Transverse colon (tissue), 4 donors: ENCODE data around the gene FBXO3.

Experiments
- CTCF ChIP-seq, 5 experiments: fragments of 200-600 bp in 3 of 5; fragments of 450-650 bp in 2 of 5; sonication (generic) in 3 of 5; IDR thresholded peaks; 1 replicate in 2 of 5; 2 replicates in 3 of 5; pipeline ENCODE4 v1.5.1; 2016 to 2017; ENCODE audit warnings: antibody characterized with exemption in 5 of 5, inconsistent platforms in 3 of 5, mild to moderate bottlenecking in 2 of 5, moderate library complexity in 1 of 5
- EP300 ChIP-seq: sonication (generic); formaldehyde crosslinking; IDR thresholded peaks from one replicate; pipeline ENCODE4 v1.6.1; 2017; ENCODE audit warnings: antibody characterized with exemption, low read depth
- POLR2A ChIP-seq: fragments of 450-650 bp; IDR thresholded peaks from one replicate; pipeline ENCODE4 v1.6.1; 2016; ENCODE audit warnings: antibody characterized with exemption, mild to moderate bottlenecking, moderate library complexity
- POLR2AphosphoS5 ChIP-seq, 3 donors: sonication (generic); formaldehyde crosslinking; IDR thresholded peaks; one replicate each; pipeline ENCODE4 v1.6.1; 2016; ENCODE audit warnings: antibody characterized with exemption in 3 of 3

DNA sequence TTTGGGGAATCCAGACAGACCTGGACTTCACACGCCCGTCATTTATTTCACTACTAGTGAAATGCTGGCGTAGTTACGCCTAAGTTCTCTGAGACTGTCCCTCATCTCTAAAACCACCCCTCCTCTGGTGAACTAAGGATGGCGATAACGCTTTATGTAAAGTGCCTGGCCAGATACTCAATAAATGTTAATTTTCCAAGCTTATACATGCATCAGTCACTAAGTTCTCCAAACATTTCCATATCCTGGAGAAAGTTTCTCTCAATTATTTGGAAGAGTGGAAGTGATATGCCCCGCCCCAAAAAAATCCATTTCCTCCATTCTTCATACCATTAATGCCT is 1.1 kb upstream of the FBXO3 start:
- no peak for TF ChIP-seq POLR2AphosphoS5 (IDR thresholded peaks at IDR 0.05)
- no peak for TF ChIP-seq CTCF (IDR thresholded peaks at IDR 0.05)
- no peak for TF ChIP-seq POLR2A
- no peak for TF ChIP-seq EP300
